Epithelial cell of proximal tubule (primary cell): ENCODE measurements around the gene ISYNA1. TPM values are rescaled to one million over a fixed set of nuclear protein-coding genes. Genes with fewer than 3 reads are reported as not detected.

Experiments used
- DNase-seq: peaks from one replicate; pipeline ENCODE4 v3.0.0-alpha.2; 2011; ENCODE audit warnings: low read depth
- H3K4me3 ChIP-seq: 2 replicates; pipeline ENCODE4 v1.5.1; 2011; ENCODE audit warnings: low read depth, mild to moderate bottlenecking, low read length
- total RNA-seq: library from RNA; depleted of rRNA; stranded (reverse); fragments of >200 nt; gene quantifications from 2 replicates; pipeline ENCODE4 v1.2.3, GENCODE V29; 2015
- TF ChIP-seq, protein P1 (sequence below): conservative IDR thresholded peaks from 2 replicates; pipeline ENCODE4 v1.5.1; 2012; ENCODE audit warnings: low read depth, mild to moderate bottlenecking, low read length

The ISYNA1 gene
- total RNA-seq, 1 donor from 2014 or later, result 115 TPM

DNA sequence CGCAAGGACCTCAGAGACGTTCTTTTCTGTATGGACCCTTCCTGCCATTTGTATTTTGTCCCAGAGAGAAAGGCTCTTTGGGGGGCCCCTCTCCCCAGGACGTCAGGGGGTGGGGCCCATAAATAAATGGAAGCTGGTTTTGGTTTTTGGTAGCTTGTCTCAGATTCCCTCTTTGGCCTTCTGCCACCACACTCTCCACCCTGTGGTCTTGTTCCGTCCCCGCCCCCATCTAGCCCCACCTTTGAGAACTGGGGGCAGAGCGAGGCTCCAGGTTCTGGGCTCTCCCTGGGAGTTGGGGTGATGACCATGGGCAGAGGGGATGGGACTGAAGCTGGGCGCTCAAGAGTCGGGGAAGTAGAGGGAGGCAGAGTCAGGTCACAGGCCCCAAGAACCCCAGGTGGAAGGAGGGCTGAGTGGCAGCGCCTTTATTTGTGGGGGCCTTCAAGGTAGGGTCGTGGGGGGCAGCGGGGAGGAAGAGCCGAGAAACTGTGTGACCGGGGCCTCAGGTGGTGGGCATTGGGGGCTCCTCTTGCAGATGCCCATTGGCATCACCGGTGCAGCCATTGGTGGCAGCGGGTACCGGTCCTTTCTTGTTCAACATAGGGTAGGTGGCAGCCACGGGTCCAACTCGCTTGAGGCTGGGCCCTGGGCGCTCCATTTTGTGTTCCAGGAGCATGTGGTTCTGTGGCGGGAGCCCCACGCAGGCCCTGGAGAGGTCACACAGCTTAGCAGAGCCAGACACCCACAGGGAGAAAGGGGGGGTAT is 3.3 kb downstream of the ISYNA1 start:
- no peak overlapping the region for H3K4me3 ChIP-seq
- TF ChIP-seq, protein P1, sequence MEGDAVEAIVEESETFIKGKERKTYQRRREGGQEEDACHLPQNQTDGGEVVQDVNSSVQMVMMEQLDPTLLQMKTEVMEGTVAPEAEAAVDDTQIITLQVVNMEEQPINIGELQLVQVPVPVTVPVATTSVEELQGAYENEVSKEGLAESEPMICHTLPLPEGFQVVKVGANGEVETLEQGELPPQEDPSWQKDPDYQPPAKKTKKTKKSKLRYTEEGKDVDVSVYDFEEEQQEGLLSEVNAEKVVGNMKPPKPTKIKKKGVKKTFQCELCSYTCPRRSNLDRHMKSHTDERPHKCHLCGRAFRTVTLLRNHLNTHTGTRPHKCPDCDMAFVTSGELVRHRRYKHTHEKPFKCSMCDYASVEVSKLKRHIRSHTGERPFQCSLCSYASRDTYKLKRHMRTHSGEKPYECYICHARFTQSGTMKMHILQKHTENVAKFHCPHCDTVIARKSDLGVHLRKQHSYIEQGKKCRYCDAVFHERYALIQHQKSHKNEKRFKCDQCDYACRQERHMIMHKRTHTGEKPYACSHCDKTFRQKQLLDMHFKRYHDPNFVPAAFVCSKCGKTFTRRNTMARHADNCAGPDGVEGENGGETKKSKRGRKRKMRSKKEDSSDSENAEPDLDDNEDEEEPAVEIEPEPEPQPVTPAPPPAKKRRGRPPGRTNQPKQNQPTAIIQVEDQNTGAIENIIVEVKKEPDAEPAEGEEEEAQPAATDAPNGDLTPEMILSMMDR, result no peak
- no peak for DNase-seq

DNA sequence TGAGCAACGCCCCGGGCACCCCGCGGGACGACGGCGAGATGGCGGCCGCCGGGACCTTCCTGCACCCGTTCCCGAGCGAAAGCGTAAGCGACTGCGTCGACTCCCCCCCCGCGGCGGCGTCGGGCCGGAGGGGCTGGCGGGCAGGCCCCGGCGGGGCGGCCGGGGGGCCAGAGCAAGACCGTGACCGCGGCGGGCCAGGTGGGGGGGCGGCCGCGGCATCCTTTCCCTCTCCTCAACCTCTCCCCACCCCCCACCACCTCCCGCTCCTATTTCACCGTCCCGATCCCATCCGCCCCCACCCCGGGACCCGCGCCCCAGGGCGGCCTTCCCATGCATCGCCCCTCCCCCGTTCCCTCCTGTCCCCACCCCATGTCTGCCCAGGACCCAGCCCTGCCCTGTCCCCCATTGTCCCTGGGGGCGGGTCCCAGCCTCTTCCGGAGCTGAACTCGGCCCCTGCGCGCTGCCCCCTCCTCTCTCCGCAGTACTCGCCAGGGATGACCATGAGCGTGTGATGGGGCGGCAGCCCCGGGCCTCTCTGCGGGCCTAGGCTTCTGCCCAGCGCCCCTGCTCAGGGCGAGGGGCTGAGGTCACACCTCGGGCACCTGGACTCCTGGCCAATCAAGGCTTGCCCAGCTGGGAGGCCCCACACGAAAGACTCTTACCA is 4.1 kb downstream of the ISYNA1 start:
- peak overlapping the region; percentile 3 for H3K4me3 ChIP-seq
- DNase-seq, result no peak
- TF ChIP-seq, protein P1, result no peak

DNA sequence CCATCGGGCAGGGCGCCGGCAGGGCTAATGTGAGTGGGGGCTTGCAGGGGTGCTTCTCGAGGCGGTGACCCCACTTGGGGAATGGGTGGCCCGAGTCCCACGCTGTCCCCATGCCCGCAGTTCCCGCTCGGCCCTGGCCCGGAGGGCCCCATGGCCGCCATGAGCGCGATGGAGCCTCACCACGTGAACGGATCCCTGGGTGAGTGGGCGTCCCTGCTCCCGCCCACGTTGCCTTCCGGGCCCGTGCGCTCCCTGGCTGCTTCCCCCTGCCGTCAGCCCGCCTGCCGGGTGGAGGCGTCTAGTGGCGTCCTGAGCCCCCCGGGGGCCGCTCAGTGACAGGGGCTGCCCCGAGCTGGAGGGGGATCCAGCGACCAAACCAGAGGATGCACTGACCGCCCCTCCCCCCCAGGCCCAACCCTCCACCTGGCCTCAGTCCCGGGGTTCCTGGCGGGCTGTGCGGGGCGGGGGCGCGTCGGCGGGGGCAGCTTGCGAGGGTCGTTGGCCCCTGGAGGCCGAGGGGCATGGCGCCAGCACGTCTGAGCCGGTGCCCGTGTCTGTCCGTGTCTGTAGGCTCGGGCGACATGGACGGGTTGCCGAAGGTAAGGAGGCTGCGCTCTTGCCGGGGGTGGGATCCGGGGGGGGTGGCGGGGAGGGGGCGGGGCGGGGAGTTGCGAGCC is 4.8 kb downstream of the ISYNA1 start:
- DNase-seq, result no peak
- peak overlapping the region; percentile 30 for H3K4me3 ChIP-seq
- TF ChIP-seq, protein P1, result no peak

DNA sequence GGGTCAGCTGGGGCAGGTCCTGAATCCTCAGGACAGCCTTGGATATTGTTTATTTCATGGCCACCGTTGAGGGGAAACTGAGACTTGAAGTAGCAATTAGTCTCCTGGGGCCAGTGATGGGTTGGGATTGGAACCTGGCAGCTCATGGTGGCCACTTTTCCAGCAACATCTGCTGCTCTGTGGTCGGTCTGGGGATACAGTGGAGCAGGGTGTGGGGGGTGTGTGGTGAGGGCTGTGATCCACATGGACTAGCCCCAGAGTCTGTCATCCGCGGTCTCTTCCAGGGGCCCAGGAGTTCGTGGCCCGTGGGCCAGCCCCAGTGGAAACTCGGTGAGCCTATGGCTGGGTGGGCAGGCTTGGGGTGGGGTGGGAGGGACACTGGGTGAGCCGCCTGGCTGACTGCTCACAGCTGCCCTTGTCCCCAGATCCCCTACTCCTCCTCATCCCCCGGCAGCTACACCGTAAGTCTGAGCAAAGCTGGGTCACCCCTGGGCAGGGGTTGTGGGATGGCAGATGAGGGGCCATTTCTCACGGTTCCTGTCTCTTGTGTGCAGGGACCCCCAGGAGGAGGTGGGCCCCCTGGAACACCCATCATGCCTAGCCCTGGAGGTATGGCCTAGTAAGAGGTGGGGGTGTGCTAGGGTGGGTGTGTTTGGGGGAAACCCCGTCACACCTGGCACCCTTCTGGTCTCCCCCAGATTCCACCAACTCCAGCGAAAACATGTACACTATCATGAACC is 5.5 kb downstream of the ISYNA1 start:
- H3K4me3 ChIP-seq, result peak overlapping the region; percentile 30
- DNase-seq, result no peak
- TF ChIP-seq, protein P1, result no peak

DNA sequence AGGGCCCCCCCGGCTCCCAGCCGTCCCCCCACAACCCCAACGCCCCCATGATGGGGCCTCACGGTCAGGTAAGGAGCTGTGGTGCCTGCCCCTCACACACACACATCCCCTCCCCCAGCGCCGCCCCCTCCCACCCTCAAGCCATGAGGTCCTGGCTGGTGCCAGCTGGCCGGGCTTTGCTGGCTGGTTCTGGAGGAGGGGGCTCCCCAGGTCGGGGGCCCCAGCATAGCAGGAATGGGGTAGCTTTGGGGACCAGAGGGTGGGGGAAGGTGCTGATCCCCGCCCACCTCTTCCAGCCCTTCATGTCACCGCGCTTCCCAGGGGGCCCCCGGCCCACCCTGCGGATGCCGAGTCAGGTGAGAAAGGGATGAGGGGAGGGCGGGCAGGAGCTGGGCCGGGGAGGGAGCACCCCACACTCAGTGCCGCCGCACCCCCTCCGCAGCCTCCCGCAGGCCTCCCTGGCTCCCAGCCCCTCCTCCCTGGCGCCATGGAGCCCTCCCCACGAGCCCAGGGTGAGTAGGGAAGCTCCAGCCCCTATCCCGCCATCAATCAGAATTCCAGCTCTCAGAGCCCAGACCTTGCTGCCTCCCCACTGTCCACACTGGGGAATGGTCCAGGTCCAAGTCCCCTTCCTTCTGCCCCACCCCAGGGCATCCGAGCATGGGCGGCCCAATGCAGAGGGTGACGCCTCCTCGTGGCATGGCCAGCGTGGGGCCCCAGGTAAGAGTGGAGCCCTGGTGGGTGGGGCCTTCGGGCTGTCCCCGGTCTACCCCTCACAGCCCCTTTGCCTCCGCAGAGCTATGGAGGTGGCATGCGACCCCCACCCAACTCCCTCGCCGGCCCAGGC is 6.4 kb downstream of the ISYNA1 start:
- no peak overlapping the region for H3K4me3 ChIP-seq
- TF ChIP-seq, protein P1, result no peak
- no peak for DNase-seq
